Parathyroid adenoma (tissue), 2 donors: Measurements from ENCODE around the gene SI.

Experiments used
- H2AFZ ChIP-seq: fragments of 300-600 bp; sonication (generic); one replicate; pipeline ENCODE4 v1.7.0; 2017; ENCODE audit warnings: antibody characterized with exemption, mild to moderate bottlenecking
- H3K27ac ChIP-seq: fragments of 300-600 bp; sonication (generic); one replicate; pipeline ENCODE4 v1.7.0; 2017
- H3K27me3 ChIP-seq: fragments of 300-600 bp; sonication (generic); one replicate; pipeline ENCODE4 v1.7.0; 2017; ENCODE audit warnings: low read length; ENCODE audit not compliant: control insufficient read depth, insufficient read depth
- H3K36me3 ChIP-seq: fragments of 300-600 bp; sonication (generic); one replicate; pipeline ENCODE4 v1.7.0; 2017; ENCODE audit warnings: low read length; ENCODE audit not compliant: control insufficient read depth, insufficient read depth
- H3K4me1 ChIP-seq: fragments of 300-600 bp; sonication (generic); one replicate; pipeline ENCODE4 v1.7.0; 2017; ENCODE audit warnings: control low read depth
- H3K4me2 ChIP-seq: fragments of 300-600 bp; sonication (generic); one replicate; pipeline ENCODE4 v1.7.0; 2017; ENCODE audit warnings: low read length
- H3K4me3 ChIP-seq: fragments of 300-600 bp; sonication (generic); one replicate; pipeline ENCODE4 v1.7.0; 2017; ENCODE audit warnings: low read depth, low read length
- H3K79me2 ChIP-seq: fragments of 300-600 bp; sonication (generic); one replicate; pipeline ENCODE4 v1.7.0; 2017; ENCODE audit warnings: control low read depth
- H3K9ac ChIP-seq: fragments of 300-600 bp; sonication (generic); one replicate; pipeline ENCODE4 v1.7.0; 2017; ENCODE audit warnings: mild to moderate bottlenecking
- H3K9me3 ChIP-seq: fragments of 300-600 bp; sonication (generic); one replicate; pipeline ENCODE4 v1.7.0; 2017; ENCODE audit warnings: low read length; ENCODE audit not compliant: control insufficient read depth
- CTCF ChIP-seq: fragments of 300-600 bp; sonication (generic); IDR thresholded peaks from one replicate; pipeline ENCODE4 v1.7.0; 2017; ENCODE audit warnings: antibody characterized with exemption, mild to moderate bottlenecking
- donor health status: primary hyperparathyroidism.

The SI gene

GRCh38 chr3:165078293-165078692, at the start of gene SI:
TSS of gene SI (minus strand) at chr3:165078496. CDS start at chr3:165076012, 2,484 bp downstream.
- no peak within 1 kb of the TSS for H3K4me3 ChIP-seq

GRCh38 chr3:165125836-165126235, 47.5 kb upstream of the SI start:
- Histone ChIP-seq H3K79me2 (no peaks in the 10 kb centered on the region), H3K27me3 (no peaks in the 10 kb centered on the region), H3K4me1 (no peaks in the 10 kb centered on the region), H3K9ac (no peak overlapping the region), H3K27ac (no peak overlapping the region), H3K4me3 (no peak overlapping the region), H3K4me2 (no peak overlapping the region), H3K9me3 (no peaks in the 10 kb centered on the region), H2AFZ (no peak overlapping the region), H3K36me3 (no peaks in the 10 kb centered on the region)
- TF ChIP-seq CTCF = no peak

More at GRCh38 chr3:165078293-165078692, at the start of gene SI:
- H3K27ac ChIP-seq = no peak within 1 kb of the TSS
- no peak for TF ChIP-seq CTCF
- H3K9me3 ChIP-seq = no peaks in the 10 kb centered on the region
- H3K9ac ChIP-seq = no peak within 1 kb of the TSS
- H3K4me2 ChIP-seq = no peak within 1 kb of the TSS
- no peaks in the 10 kb centered on the region for H3K36me3 ChIP-seq
- H3K27me3 ChIP-seq = no peaks in the 10 kb centered on the region
- no peaks in the 10 kb centered on the region for H3K79me2 ChIP-seq
- no peaks in the 10 kb centered on the region for H3K4me1 ChIP-seq
- H2AFZ ChIP-seq = no peak within 1 kb of the TSS

GRCh38 chr3:165111401-165111800, 33.1 kb upstream of the SI start:
- TF ChIP-seq CTCF = no peak
- no peaks in the 10 kb centered on the region for H3K9me3 ChIP-seq
- H3K4me2 ChIP-seq = no peak overlapping the region
- H3K36me3 ChIP-seq = no peaks in the 10 kb centered on the region
- no peak overlapping the region for H2AFZ ChIP-seq
- no peak overlapping the region for H3K4me3 ChIP-seq
- no peaks in the 10 kb centered on the region for H3K27me3 ChIP-seq
- no peaks in the 10 kb centered on the region for H3K4me1 ChIP-seq
- H3K27ac ChIP-seq = no peak overlapping the region
- no peak overlapping the region for H3K9ac ChIP-seq
- H3K79me2 ChIP-seq = no peaks in the 10 kb centered on the region

GRCh38 chr3:165103616-165104015, 25.3 kb upstream of the SI start:
- Histone ChIP-seq H3K36me3 (no peaks in the 10 kb centered on the region), H3K4me3 (no peak overlapping the region), H3K79me2 (no peaks in the 10 kb centered on the region), H3K27me3 (no peaks in the 10 kb centered on the region), H3K27ac (no peak overlapping the region), H3K9ac (no peak overlapping the region), H3K4me1 (no peaks in the 10 kb centered on the region), H3K4me2 (no peak overlapping the region), H2AFZ (no peak overlapping the region), H3K9me3 (no peaks in the 10 kb centered on the region)
- no peak for TF ChIP-seq CTCF

GRCh38 chr3:165082650-165083049, 4.4 kb upstream of the SI start:
- H3K79me2 ChIP-seq = no peaks in the 10 kb centered on the region
- H3K4me1 ChIP-seq = no peaks in the 10 kb centered on the region
- H3K36me3 ChIP-seq = no peaks in the 10 kb centered on the region
- H3K9ac ChIP-seq = no peak overlapping the region
- TF ChIP-seq CTCF = no peak
- no peak overlapping the region for H3K27ac ChIP-seq
- H2AFZ ChIP-seq = no peak overlapping the region
- H3K4me2 ChIP-seq = no peak overlapping the region
- no peak overlapping the region for H3K4me3 ChIP-seq
- no peaks in the 10 kb centered on the region for H3K9me3 ChIP-seq
- H3K27me3 ChIP-seq = no peaks in the 10 kb centered on the region
